ENCODE data around the gene BOC. TPM values are rescaled to one million over a fixed set of nuclear protein-coding genes. Genes with fewer than 3 reads are reported as not detected.
A peak's percentile ranks its signal among the peaks of the same experiment; 100 is the strongest.

BOC gene
- total and polyA plus RNA-seq, 10 of the 15 experiments (the other 5 are each of a cell fraction or from before 2014, with no cell fraction given): 0.18 TPM; not detected in 9

DNA sequence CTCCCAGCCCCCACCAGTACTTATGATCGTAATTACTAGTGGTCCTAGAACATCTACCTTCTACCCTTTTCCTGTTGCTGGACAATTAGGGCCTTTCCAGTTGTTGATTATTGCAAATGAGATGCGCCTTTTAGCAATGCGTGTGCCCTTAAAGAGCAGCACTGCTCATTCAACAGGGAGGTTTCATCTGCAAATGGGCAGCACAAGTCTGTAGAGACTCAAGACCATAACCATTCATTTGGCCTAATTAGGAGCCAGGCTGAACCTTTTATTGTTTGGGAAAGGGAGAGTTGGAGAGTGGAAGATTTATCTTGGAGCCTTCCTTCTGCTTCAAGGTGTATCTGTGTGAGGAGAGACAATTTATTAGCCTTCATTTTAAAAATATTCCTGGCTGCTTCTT lies 42.3 kb downstream of the BOC start:
- no peak for ATAC-seq
- peaks cover 13% of the 10 kb centered on the region for H3K4me1 ChIP-seq (ENCODE audit: control insufficient read depth, insufficient read depth, low read length)
- no peak overlapping the region for H3K9ac ChIP-seq (ENCODE audit: control insufficient read depth, insufficient read depth, low read length)
- H3K79me2 ChIP-seq (ENCODE audit: control insufficient read depth, insufficient read depth, low read length): no peaks in the 10 kb centered on the region
- ChIA-PET CTCF (no interaction called here), SMC1A (ENCODE audit: uncharacterized antibody, unreplicated experiment) (no interaction called here), RAD21 (ENCODE audit: unreplicated experiment) (no interaction called here), POLR2A (no interaction called here)
- H3K9me3 ChIP-seq (replicated peaks; ENCODE audit: control insufficient read depth, insufficient read depth, low read length): no peaks in the 10 kb centered on the region
- TF ChIP-seq EGR1 (IDR thresholded peaks at IDR 0.05; ENCODE audit: borderline replicate concordance in 1 of 2, low read depth in 2 of 2, low read length in 2 of 2) (no peak), ASH2L (IDR thresholded peaks at IDR 0.05; ENCODE audit: borderline replicate concordance, low read depth) (no peak), JUND (IDR thresholded peaks at IDR 0.05; ENCODE audit: low read depth, low read length) (no peak), IRF4 (IDR thresholded peaks at IDR 0.05; ENCODE audit: low read depth, low read length) (no peak), LARP7 (IDR thresholded peaks at IDR 0.05) (no peak), NR2F1 (conservative IDR thresholded peaks at IDR 0.05) (no peak), IKZF2 (IDR thresholded peaks at IDR 0.05) (no peak), SREBF1 (IDR thresholded peaks at IDR 0.05; ENCODE audit: low read length) (no peak)
- no TSS peak for BruUV-seq (replicated peaks)
- no peak for FAIRE-seq
- peaks cover 0 to 4% of the 10 kb centered on the region in 2 experiments; a peak in 1 of 4 replicates for H3K27me3 ChIP-seq (replicated peaks in 1 of 2; ENCODE audit: control insufficient read depth in 2 of 2, insufficient read depth in 2 of 2, low read length in 1 of 2)
- H3K4me3 ChIP-seq: no peak overlapping the region
- H3K4me2 ChIP-seq (ENCODE audit: control insufficient read depth, insufficient read depth): no peak overlapping the region
- no peak for DNase-seq (ENCODE audit: low read depth, low spot score)
- no peaks in the 10 kb centered on the region for H4K20me1 ChIP-seq (ENCODE audit: control insufficient read depth, insufficient read depth)
- intact Hi-C loops (cut with micrococcal nuclease; ENCODE audit: unreplicated experiment): no loop called here
- in situ Hi-C loops (cut with MboI): no loop called here
- no peaks in the 10 kb centered on the region for H3K36me3 ChIP-seq (ENCODE audit: control insufficient read depth in 2 of 2, insufficient read depth in 2 of 2, low read length in 1 of 2)
- H2AFZ ChIP-seq (ENCODE audit: control insufficient read depth, low read depth, low read length): no peak overlapping the region
- H3K27ac ChIP-seq (ENCODE audit: control insufficient read depth, insufficient read depth): no peak overlapping the region
- WGBS (ENCODE audit: insufficient coverage, insufficient replicate concordance, low lambda C conversion rate, missing lambda C conversion rate): 64% methylated on average over 3 of the region's 3 CpGs

DNA sequence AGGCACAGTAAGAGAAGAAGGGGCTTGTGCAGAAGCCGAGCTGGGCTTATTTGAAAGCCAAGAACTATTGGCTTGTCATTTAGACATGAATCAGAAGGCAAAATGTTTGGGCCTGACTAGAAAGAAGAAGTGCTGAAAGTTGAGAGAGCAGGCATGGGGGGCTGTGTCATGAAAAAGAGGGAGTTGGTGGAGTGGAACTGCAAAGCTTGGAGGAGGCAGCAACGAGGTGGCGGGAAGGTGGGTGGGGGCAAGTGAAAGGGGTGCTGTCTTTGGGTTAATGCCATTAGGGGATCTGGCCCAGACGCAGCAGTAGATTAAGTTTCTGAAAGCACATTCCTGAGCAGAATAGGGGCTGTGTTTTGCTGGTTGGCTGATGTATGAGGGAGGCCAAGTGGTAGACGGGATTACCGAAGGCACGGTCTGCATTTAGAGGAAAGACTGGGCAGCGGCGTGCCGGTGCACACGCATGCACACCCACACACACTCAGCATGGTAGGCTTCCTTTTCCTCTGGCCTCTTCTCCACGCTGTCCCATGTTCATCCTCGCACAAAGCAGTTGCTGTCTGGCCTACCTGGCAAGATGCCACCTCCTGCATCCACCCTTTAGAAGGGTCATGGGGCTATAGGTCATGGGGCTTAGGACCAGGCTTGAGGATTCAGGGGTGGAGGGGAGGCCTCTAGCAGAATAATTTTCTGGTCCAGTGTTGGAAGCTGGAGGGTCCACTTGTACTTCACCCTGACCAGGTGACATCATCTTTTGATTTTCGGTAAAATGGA lies 43.0 kb downstream of the BOC start:
- FAIRE-seq: no peak
- H3K4me1 ChIP-seq (ENCODE audit: control insufficient read depth, insufficient read depth, low read length): peaks cover 13% of the 10 kb centered on the region
- 74% methylated on average over 14 of the region's 14 CpGs for WGBS (ENCODE audit: insufficient coverage, insufficient replicate concordance, low lambda C conversion rate, missing lambda C conversion rate)
- no peak for TF ChIP-seq NR2C2 (IDR thresholded peaks at IDR 0.05; ENCODE audit: borderline replicate concordance, control insufficient read depth, insufficient read length, low read depth)
- no peak for TF ChIP-seq BRCA1 (IDR thresholded peaks at IDR 0.05; ENCODE audit: low read depth, low read length)
- TF ChIP-seq, protein P1, sequence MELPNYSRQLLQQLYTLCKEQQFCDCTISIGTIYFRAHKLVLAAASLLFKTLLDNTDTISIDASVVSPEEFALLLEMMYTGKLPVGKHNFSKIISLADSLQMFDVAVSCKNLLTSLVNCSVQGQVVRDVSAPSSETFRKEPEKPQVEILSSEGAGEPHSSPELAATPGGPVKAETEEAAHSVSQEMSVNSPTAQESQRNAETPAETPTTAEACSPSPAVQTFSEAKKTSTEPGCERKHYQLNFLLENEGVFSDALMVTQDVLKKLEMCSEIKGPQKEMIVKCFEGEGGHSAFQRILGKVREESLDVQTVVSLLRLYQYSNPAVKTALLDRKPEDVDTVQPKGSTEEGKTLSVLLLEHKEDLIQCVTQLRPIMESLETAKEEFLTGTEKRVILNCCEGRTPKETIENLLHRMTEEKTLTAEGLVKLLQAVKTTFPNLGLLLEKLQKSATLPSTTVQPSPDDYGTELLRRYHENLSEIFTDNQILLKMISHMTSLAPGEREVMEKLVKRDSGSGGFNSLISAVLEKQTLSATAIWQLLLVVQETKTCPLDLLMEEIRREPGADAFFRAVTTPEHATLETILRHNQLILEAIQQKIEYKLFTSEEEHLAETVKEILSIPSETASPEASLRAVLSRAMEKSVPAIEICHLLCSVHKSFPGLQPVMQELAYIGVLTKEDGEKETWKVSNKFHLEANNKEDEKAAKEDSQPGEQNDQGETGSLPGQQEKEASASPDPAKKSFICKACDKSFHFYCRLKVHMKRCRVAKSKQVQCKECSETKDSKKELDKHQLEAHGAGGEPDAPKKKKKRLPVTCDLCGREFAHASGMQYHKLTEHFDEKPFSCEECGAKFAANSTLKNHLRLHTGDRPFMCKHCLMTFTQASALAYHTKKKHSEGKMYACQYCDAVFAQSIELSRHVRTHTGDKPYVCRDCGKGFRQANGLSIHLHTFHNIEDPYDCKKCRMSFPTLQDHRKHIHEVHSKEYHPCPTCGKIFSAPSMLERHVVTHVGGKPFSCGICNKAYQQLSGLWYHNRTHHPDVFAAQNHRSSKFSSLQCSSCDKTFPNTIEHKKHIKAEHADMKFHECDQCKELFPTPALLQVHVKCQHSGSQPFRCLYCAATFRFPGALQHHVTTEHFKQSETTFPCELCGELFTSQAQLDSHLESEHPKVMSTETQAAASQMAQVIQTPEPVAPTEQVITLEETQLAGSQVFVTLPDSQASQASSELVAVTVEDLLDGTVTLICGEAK (IDR thresholded peaks at IDR 0.05; ENCODE audit: borderline replicate concordance): no peak
- TF ChIP-seq, protein P2, sequence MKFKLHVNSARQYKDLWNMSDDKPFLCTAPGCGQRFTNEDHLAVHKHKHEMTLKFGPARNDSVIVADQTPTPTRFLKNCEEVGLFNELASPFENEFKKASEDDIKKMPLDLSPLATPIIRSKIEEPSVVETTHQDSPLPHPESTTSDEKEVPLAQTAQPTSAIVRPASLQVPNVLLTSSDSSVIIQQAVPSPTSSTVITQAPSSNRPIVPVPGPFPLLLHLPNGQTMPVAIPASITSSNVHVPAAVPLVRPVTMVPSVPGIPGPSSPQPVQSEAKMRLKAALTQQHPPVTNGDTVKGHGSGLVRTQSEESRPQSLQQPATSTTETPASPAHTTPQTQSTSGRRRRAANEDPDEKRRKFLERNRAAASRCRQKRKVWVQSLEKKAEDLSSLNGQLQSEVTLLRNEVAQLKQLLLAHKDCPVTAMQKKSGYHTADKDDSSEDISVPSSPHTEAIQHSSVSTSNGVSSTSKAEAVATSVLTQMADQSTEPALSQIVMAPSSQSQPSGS (IDR thresholded peaks at IDR 0.05; ENCODE audit: low read length): no peak

More for the DNA sequence above, 43.0 kb downstream of the BOC start:
- Histone ChIP-seq H3K27ac (ENCODE audit: control insufficient read depth, insufficient read depth) (no peak overlapping the region), H2AFZ (ENCODE audit: control insufficient read depth, low read depth, low read length) (no peak overlapping the region), H3K4me3 (no peak overlapping the region), H3K9me3 (replicated peaks; ENCODE audit: control insufficient read depth, insufficient read depth, low read length) (no peaks in the 10 kb centered on the region), H3K36me3 (ENCODE audit: control insufficient read depth in 2 of 2, insufficient read depth in 2 of 2, low read length in 1 of 2) (no peaks in the 10 kb centered on the region), H3K4me2 (ENCODE audit: control insufficient read depth, insufficient read depth) (0 out of 2 replicates have a peak overlapping the region, but pooled peaks have one; percentile 2), H3K27me3 (replicated peaks in 1 of 2; ENCODE audit: control insufficient read depth in 2 of 2, insufficient read depth in 2 of 2, low read length in 1 of 2) (no peaks in the 10 kb centered on the region; a peak in 2 of 4 replicates), H3K9ac (ENCODE audit: control insufficient read depth, insufficient read depth, low read length) (no peak overlapping the region), H3K79me2 (ENCODE audit: control insufficient read depth, insufficient read depth, low read length) (no peaks in the 10 kb centered on the region), H4K20me1 (ENCODE audit: control insufficient read depth, insufficient read depth) (no peaks in the 10 kb centered on the region)
- ChIA-PET CTCF (interaction anchor here (2.5 kb wide), 1 partner anchor 34 kb away, joined by 8 read pairs; no protein-coding TSS in a partner anchor), POLR2A (no interaction called here), RAD21 (ENCODE audit: unreplicated experiment) (no interaction called here), SMC1A (ENCODE audit: uncharacterized antibody, unreplicated experiment) (interaction anchor here (2.0 kb wide), 1 partner anchor 10 kb away, joined by 10 read pairs; no protein-coding TSS in a partner anchor)
- BruUV-seq (replicated peaks): no TSS peak
- in situ Hi-C loops (cut with MboI): no loop called here
- intact Hi-C loops (cut with micrococcal nuclease; ENCODE audit: unreplicated experiment): no loop called here
- ATAC-seq (no peak), DNase-seq (ENCODE audit: low read depth, low spot score) (no peak)

Data from GM12878 (cell line).